HPDE6-E6E7 (cell line): ENCODE data around the gene NEUROG1.

Experiments
- DNase-seq: peaks from one replicate; pipeline ENCODE4 v3.0.0; 2011; ENCODE audit warnings: missing footprints; ENCODE audit errors: extremely low spot score

NEUROG1 gene

GRCh38 chr5:135535820-135536801 lies at the start of gene NEUROG1:
TSS of gene NEUROG1 (minus strand) at chr5:135535964. CDS start at chr5:135535690, 274 bp downstream.
- no peak for DNase-seq

GRCh38 chr5:135584918-135585317 lies 49.2 kb upstream of the NEUROG1 start:
- no peak for DNase-seq

GRCh38 chr5:135584276-135584675 lies 48.5 kb upstream of the NEUROG1 start:
- DNase-seq: no peak

GRCh38 chr5:135582099-135582781 lies 46.5 kb upstream of the NEUROG1 start:
- DNase-seq: no peak

GRCh38 chr5:135578685-135579341 lies 43.0 kb upstream of the NEUROG1 start, which contains the start of gene CXCL14:
TSS of gene CXCL14 (minus strand) at chr5:135578991. CDS start at chr5:135578778, 213 bp downstream.
- DNase-seq: peak; percentile 45

- no peak for DNase-seq
Measured at GRCh38 chr5:135578305-135578684, 42.5 kb upstream of the NEUROG1 start.

GRCh38 chr5:135577421-135577820 lies 41.7 kb upstream of the NEUROG1 start:
- no peak for DNase-seq

GRCh38 chr5:135576075-135576599 lies 40.4 kb upstream of the NEUROG1 start:
- no peak for DNase-seq

- DNase-seq: no peak
Measured at GRCh38 chr5:135574493-135574892, 38.7 kb upstream of the NEUROG1 start.

- DNase-seq: no peak
Measured at GRCh38 chr5:135571902-135572301, 36.1 kb upstream of the NEUROG1 start.

GRCh38 chr5:135571066-135571609 lies 35.4 kb upstream of the NEUROG1 start:
- DNase-seq: no peak

GRCh38 chr5:135570453-135570764 lies 34.6 kb upstream of the NEUROG1 start:
- DNase-seq: no peak

- no peak for DNase-seq
Measured at GRCh38 chr5:135569755-135570452, 34.1 kb upstream of the NEUROG1 start.

GRCh38 chr5:135568923-135569360 lies 33.2 kb upstream of the NEUROG1 start:
- no peak for DNase-seq

- no peak for DNase-seq
Measured at GRCh38 chr5:135568246-135568645, 32.5 kb upstream of the NEUROG1 start.

GRCh38 chr5:135567661-135568060 lies 31.9 kb upstream of the NEUROG1 start:
- no peak for DNase-seq

- DNase-seq: no peak
Measured at GRCh38 chr5:135566422-135567400, 30.9 kb upstream of the NEUROG1 start.

- DNase-seq: peak; percentile 48
Measured at GRCh38 chr5:135565725-135566421, 30.1 kb upstream of the NEUROG1 start.

GRCh38 chr5:135565266-135565665 lies 29.5 kb upstream of the NEUROG1 start:
- DNase-seq: no peak
